ENCODE results near the gene USP51.
"Not testable (repeated sequence)": the region's sequence is repeated elsewhere in the genome, so short reads cannot be mapped to it uniquely, and the experiment has no call there.

DNA sequence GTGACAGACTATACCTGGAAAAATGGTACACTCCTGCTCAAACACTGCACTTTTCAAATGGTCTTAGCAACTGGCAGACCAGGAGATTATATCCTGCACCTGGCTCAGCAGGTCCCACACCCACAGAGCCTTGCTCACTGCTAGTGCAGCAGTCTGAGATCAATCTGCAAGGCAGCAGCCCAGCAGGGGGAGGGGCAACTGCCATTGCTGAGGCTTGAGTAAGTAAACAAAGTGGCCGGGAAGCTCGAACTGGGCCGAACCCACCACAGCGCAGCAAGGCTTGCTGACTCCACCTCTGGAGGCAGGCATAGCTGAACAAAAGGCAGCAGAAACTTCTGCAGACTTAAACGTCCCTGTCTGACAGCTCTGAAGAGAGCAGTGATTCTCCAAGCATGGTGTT lies 46.2 kb downstream of the USP51 start:
- not testable (repeated sequence) for TF ChIP-seq POLR2A (IDR thresholded peaks at IDR 0.05; ENCODE audit: low read length); GATA1 (IDR thresholded peaks at IDR 0.05; ENCODE audit: low read depth, low read length)
